Measurements from ENCODE around the gene SPATA33.
"Not testable (repeated sequence)": the region's sequence is repeated elsewhere in the genome, so short reads cannot be mapped to it uniquely, and the experiment has no call there.

SPATA33 gene

DNA sequence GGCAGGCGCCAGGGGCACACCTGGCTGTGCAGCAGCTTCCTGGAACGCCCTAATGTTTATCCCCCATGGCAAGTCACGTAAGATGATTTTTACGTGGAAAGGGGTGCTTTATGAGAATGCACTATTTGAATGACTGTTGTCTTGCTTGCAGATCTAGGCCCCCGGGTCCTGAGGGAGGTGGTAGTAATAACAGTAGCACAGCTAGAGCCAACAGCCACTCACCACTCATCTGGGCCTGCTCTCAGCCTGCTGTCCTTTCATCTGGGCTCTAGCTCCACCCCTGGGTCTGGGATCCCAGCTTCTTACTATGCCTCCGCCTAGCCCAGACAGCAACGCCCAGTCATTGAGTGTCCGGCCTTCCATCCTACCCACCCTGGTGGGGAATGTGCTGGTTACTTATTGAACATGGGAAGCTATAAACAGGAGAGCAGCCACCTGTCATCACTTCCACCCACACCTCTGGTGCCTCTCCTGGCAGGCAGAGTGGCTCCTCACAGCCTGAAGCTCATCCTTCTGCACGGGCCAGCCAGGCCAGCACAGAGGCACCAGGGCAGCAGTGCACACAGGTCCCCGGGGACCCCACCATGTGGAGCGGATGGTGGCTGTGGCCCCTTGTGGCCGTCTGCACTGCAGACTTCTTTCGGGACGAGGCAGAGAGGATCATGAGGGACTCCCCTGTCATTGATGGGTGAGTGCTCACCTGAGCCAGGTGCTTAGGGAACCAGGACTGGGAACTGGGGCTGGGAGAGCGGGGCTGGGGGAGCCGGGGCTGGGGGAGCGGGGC, 27.6 kb upstream of the SPATA33 start:
- TF ChIP-seq, protein P1, sequence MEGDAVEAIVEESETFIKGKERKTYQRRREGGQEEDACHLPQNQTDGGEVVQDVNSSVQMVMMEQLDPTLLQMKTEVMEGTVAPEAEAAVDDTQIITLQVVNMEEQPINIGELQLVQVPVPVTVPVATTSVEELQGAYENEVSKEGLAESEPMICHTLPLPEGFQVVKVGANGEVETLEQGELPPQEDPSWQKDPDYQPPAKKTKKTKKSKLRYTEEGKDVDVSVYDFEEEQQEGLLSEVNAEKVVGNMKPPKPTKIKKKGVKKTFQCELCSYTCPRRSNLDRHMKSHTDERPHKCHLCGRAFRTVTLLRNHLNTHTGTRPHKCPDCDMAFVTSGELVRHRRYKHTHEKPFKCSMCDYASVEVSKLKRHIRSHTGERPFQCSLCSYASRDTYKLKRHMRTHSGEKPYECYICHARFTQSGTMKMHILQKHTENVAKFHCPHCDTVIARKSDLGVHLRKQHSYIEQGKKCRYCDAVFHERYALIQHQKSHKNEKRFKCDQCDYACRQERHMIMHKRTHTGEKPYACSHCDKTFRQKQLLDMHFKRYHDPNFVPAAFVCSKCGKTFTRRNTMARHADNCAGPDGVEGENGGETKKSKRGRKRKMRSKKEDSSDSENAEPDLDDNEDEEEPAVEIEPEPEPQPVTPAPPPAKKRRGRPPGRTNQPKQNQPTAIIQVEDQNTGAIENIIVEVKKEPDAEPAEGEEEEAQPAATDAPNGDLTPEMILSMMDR (conservative IDR thresholded peaks at IDR 0.05; ENCODE audit: control insufficient read depth, insufficient read depth, low read depth, low read length): no peak
- DNase-seq (ENCODE audit: low read depth): no peak
- no peak overlapping the region for H3K4me3 ChIP-seq (ENCODE audit: control insufficient read depth, low read depth, low read length)

DNA sequence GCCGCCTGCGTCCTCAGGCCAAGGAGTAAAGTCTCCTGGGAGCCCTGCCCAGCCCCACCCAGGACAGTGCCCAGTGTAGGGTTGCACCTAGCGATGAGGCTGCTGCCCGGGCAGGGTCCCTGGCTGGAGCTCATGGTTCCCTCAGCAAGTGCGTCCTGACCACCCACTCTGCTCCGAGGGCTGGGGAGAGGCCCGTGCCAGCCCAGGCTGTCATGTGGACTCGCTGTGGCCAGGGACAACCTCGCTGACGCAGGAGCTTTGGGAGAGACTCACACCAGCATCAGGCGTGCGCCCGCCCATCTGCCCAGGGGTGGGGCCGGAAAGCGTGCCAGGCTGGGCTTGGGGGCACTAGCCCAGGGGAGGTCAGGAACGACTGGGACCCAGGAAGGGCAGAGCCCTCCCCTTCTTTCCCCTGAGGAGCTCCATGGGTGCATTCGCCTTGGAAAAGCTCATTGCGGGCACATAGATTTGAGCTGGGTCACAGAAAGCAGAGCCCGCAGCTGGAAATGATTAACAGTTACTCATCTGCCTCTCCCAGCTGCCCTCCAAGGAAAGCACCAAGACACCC, 24.5 kb upstream of the SPATA33 start:
- no peak overlapping the region for H3K4me3 ChIP-seq (ENCODE audit: control insufficient read depth, low read depth, low read length)
- DNase-seq (ENCODE audit: low read depth): peak; percentile 88
- TF ChIP-seq, protein P1 (conservative IDR thresholded peaks at IDR 0.05; ENCODE audit: control insufficient read depth, insufficient read depth, low read depth, low read length): no peak

DNA sequence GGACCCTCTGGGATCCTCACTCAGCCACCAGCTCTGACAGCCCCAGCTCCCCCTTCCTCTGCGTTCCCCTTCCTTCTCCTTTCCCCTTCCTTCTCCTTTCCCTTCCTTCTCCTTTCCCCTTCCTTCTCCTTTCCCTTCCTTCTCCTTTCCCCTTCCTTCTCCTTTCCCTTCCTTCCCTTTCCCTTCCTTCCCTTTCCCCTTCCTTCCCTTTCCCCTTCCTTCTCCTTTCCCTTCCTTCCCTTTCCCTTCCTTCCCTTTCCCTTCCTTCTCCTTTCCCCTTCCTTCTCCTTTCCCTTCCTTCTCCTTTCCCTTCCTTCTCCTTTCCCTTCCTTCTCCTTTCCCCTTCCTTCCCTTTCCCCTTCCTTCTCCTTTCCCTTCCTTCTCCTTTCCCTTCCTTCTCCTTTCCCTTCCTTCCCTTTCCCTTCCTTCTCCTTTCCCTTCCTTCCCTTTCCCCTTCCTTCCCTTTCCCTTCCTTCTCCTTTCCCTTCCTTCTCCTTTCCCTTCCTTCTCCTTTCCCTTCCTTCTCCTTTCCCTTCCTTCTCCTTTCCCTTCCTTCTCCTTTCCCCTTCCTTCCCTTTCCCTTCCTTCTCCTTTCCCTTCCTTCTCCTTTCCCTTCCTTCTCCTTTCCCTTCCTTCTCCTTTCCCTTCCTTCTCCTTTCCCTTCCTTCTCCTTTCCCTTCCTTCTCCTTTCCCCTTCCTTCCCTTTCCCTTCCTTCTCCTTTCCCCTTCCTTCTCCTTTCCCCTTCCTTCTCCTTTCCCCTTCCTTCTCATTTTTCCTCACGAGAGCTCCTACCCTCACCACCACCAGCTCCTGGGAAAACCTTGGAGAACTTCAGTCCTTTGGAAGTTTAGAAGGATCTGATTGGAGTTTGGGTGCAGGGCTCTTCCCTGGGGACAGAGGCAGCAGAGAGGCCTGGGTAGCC, 22.9 kb upstream of the SPATA33 start:
- not testable (repeated sequence) for DNase-seq (ENCODE audit: low read depth)

DNA sequence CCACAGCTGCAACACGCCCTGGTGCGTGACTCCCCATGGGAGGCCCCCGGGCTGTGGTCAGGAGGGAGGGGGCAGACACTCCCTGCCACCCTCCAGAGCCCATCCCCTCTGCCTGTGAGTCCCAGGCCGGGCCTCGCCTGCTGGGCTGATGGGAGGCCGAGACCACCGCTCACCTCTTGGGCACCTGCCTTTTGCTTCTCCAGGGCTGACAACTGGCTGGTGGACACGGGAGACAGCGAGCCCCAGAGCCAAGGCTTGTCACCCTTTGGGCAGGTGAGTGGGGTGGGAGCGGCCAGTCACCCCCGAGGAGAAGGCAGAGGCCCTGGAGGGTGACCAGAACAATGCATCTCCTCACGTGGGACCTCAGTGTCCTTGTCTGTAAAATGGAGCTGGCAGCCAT, 21.0 kb upstream of the SPATA33 start:
- TF ChIP-seq, protein P1 (conservative IDR thresholded peaks at IDR 0.05; ENCODE audit: control insufficient read depth, insufficient read depth, low read depth, low read length): no peak
- DNase-seq (ENCODE audit: low read depth): no peak
- H3K4me3 ChIP-seq (ENCODE audit: control insufficient read depth, low read depth, low read length): no peak overlapping the region

More for the DNA sequence above, 22.9 kb upstream of the SPATA33 start:
- H3K4me3 ChIP-seq (ENCODE audit: control insufficient read depth, low read depth, low read length): not testable (repeated sequence)

DNA sequence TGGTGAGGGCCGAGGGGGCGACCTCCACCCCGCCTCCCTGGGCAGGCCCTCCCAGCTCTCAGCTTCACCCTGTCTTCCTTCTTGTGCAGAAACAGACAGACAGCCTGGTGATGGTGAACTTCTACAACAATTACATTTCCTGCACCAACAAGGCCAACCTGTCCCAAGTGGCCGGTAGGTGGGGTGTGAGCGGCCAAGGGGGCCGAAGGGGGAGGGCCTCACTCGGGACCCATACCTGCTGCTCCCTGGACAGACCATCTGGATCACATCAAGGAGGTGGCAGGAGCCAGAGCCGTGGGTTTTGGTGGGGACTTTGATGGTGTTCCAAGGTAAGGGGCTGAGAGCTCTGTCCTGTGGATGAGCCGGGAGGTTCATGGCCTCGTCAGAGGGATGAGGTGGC, 20.3 kb upstream of the SPATA33 start:
- TF ChIP-seq, protein P1 (conservative IDR thresholded peaks at IDR 0.05; ENCODE audit: control insufficient read depth, insufficient read depth, low read depth, low read length): no peak
- DNase-seq (ENCODE audit: low read depth): no peak
- no peak overlapping the region for H3K4me3 ChIP-seq (ENCODE audit: control insufficient read depth, low read depth, low read length)

DNA sequence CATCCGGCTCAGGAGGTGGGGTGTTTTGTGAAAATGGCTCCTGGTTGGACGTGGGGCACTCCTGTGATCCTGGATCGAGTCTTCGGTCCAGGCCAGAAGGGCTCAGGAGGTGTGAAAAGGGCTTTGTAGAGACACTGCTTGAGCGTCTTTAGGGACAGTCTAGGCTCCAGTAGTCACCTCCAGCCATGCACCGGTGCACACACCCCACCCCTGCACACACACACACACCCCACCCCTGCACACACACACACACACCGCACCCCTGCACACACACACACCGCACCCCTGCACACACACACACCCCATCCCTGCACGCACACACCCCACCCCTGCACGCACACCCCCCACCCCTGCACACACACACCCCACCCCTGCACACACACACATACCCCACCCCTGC, 19.2 kb upstream of the SPATA33 start:
- TF ChIP-seq, protein P1 (conservative IDR thresholded peaks at IDR 0.05; ENCODE audit: control insufficient read depth, insufficient read depth, low read depth, low read length): no peak
- DNase-seq (ENCODE audit: low read depth): no peak
- no peak overlapping the region for H3K4me3 ChIP-seq (ENCODE audit: control insufficient read depth, low read depth, low read length)

DNA sequence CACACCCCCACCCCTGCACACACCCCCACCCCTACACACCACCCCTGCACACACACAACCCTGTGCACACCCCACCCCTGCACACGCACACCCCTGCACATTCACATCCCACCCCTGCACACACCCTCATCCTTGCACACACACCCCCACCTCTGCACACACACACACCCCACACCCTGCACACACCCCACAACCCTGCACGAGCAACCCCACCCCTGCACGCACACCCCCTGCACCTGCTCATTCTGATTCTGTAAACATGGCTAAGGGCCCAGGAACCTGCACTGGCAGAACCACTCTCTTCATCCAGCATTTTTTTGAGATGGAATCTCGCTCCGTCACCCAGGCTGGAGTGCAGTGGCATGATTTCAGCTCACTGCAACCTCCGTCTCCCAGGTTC, 18.3 kb upstream of the SPATA33 start:
- TF ChIP-seq, protein P1 (conservative IDR thresholded peaks at IDR 0.05; ENCODE audit: control insufficient read depth, insufficient read depth, low read depth, low read length): no peak
- DNase-seq (ENCODE audit: low read depth): no peak
- no peak overlapping the region for H3K4me3 ChIP-seq (ENCODE audit: control insufficient read depth, low read depth, low read length)
